Measurements from ENCODE around the gene COL4A2. TPM values are rescaled to one million over a fixed set of nuclear protein-coding genes. Genes with fewer than 3 reads are reported as not detected.

The COL4A2 gene
- total and polyA plus RNA-seq, 2 experiments from 2014 or later, result 146 to 455 TPM

- no peak overlapping the region for H3K27ac ChIP-seq
- DNase-seq, result no peak
- H3K9me2 ChIP-seq (ENCODE audit: insufficient read depth), result no peaks in the 10 kb centered on the region
- H4K20me1 ChIP-seq (ENCODE audit: insufficient read depth), result no peaks in the 10 kb centered on the region
- in situ Hi-C loops (cut with MboI), result no loop called here
- WGBS, 2 experiments (ENCODE audit: low coverage in 1 of 2, low lambda C conversion rate in 2 of 2, missing lambda C conversion rate in 2 of 2), result 89 to 90% methylated on average over 6 of the region's 6 CpGs
- H3K4me3 ChIP-seq, result no peak overlapping the region
- H3K79me2 ChIP-seq (ENCODE audit: insufficient read depth), result peaks cover 20% of the 10 kb centered on the region
- H3K9me3 ChIP-seq (ENCODE audit: low read depth), result no peaks in the 10 kb centered on the region
- H3K4me1 ChIP-seq (ENCODE audit: insufficient read depth), result no peaks in the 10 kb centered on the region
- no peak overlapping the region for H3K9ac ChIP-seq
- no peak overlapping the region for H3K4me2 ChIP-seq (ENCODE audit: unreplicated experiment)
- H2AFZ ChIP-seq, result no peak overlapping the region
- no peaks in the 10 kb centered on the region for H3K27me3 ChIP-seq (replicated peaks; ENCODE audit: insufficient read depth)
- no peak for TF ChIP-seq EZH2phosphoT487 (IDR thresholded peaks at IDR 0.05; ENCODE audit: insufficient read depth, low read depth)
- no peak for TF ChIP-seq EZH2 (IDR thresholded peaks at IDR 0.05; ENCODE audit: insufficient read depth, poor library complexity, severe bottlenecking)
- H3F3A ChIP-seq (ENCODE audit: insufficient read depth), result no peaks in the 10 kb centered on the region
- no peaks in the 10 kb centered on the region for H3K36me3 ChIP-seq (ENCODE audit: low read depth)
Observed at GRCh38 chr13:110272651-110273050, 34.4 kb upstream of the COL4A2 start.

DNA sequence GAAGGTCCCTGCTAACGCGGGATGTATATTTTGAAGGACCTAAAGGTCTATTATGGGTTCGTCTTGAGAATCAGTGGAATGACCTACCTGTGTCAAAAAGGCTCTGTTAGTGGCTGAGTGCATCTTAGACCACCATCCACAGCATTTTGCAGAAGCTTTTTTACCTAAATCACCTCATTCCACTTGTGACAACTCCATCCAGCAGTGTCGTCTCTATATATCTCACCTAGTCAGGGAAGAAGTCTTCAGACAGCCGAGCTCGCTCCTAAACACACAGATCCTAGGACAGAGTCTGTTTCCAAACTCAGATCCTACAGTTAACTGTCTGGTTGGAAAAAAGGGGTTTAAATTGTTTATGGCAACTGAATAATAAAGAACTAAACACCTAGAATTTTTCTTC lies 33.8 kb upstream of the COL4A2 start:
- H3K4me1 ChIP-seq (ENCODE audit: insufficient read depth), result no peaks in the 10 kb centered on the region
- H3K36me3 ChIP-seq (ENCODE audit: low read depth), result no peaks in the 10 kb centered on the region
- H3F3A ChIP-seq (ENCODE audit: insufficient read depth), result no peaks in the 10 kb centered on the region
- peaks cover 26% of the 10 kb centered on the region for H3K79me2 ChIP-seq (ENCODE audit: insufficient read depth)
- DNase-seq, result no peak
- H3K27ac ChIP-seq, result no peak overlapping the region
- no peak overlapping the region for H3K4me3 ChIP-seq
- no peaks in the 10 kb centered on the region for H3K27me3 ChIP-seq (replicated peaks; ENCODE audit: insufficient read depth)
- in situ Hi-C loops (cut with MboI), result no loop called here
- no peaks in the 10 kb centered on the region for H4K20me1 ChIP-seq (ENCODE audit: insufficient read depth)
- no peak overlapping the region for H3K4me2 ChIP-seq (ENCODE audit: unreplicated experiment)
- 96% methylated on average over 6 of the region's 6 CpGs for WGBS, 2 experiments (ENCODE audit: low coverage in 1 of 2, low lambda C conversion rate in 2 of 2, missing lambda C conversion rate in 2 of 2)
- H3K9ac ChIP-seq, result no peak overlapping the region
- H3K9me3 ChIP-seq (ENCODE audit: low read depth), result no peaks in the 10 kb centered on the region
- TF ChIP-seq EZH2 (IDR thresholded peaks at IDR 0.05; ENCODE audit: insufficient read depth, poor library complexity, severe bottlenecking) (no peak), EZH2phosphoT487 (IDR thresholded peaks at IDR 0.05; ENCODE audit: insufficient read depth, low read depth) (no peak)
- H2AFZ ChIP-seq, result no peak overlapping the region
- H3K9me2 ChIP-seq (ENCODE audit: insufficient read depth), result no peaks in the 10 kb centered on the region

DNA sequence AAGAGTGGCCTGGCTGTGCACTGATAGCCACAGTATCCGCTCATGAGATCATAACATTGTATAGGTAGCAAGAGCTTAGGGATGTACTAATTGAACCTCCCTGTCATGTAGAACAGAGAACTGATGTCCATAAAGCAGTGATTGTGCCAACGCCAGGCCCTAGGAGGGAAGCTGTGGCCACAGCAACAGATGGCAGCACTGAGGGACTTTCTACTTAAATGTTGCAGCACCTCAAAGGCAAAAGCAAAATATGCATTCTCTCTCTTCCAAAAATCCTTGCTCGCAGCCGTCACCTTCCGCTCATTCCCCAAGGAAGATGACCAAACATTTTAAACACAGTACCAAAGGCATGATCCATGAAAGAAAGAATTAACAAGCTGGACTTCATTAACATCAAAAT lies 32.4 kb upstream of the COL4A2 start:
- Histone ChIP-seq H3K36me3 (ENCODE audit: low read depth) (no peaks in the 10 kb centered on the region), H3K79me2 (ENCODE audit: insufficient read depth) (peaks cover 28% of the 10 kb centered on the region), H3K9me2 (ENCODE audit: insufficient read depth) (no peaks in the 10 kb centered on the region)

GRCh38 chr13:110275931-110276552 lies 31.0 kb upstream of the COL4A2 start:
- no peaks in the 10 kb centered on the region for H3F3A ChIP-seq (ENCODE audit: insufficient read depth)
- no peak for DNase-seq
- H3K4me1 ChIP-seq (ENCODE audit: insufficient read depth), result no peaks in the 10 kb centered on the region
- peaks cover 30% of the 10 kb centered on the region for H3K79me2 ChIP-seq (ENCODE audit: insufficient read depth)
- in situ Hi-C loops (cut with MboI), result no loop called here
- no peak overlapping the region for H2AFZ ChIP-seq
- no peaks in the 10 kb centered on the region for H3K9me2 ChIP-seq (ENCODE audit: insufficient read depth)
- WGBS, 2 experiments (ENCODE audit: low coverage in 1 of 2, low lambda C conversion rate in 2 of 2, missing lambda C conversion rate in 2 of 2), result 53 to 59% methylated on average over 16 of the region's 16 CpGs
- no peak overlapping the region for H3K27ac ChIP-seq
- H3K9me3 ChIP-seq (ENCODE audit: low read depth), result no peaks in the 10 kb centered on the region
- H4K20me1 ChIP-seq (ENCODE audit: insufficient read depth), result no peaks in the 10 kb centered on the region
- H3K4me2 ChIP-seq (ENCODE audit: unreplicated experiment), result no peak overlapping the region
- H3K9ac ChIP-seq, result no peak overlapping the region
- no peak overlapping the region for H3K4me3 ChIP-seq
- H3K27me3 ChIP-seq (replicated peaks; ENCODE audit: insufficient read depth), result no peaks in the 10 kb centered on the region
- no peaks in the 10 kb centered on the region for H3K36me3 ChIP-seq (ENCODE audit: low read depth)
- TF ChIP-seq EZH2 (IDR thresholded peaks at IDR 0.05; ENCODE audit: insufficient read depth, poor library complexity, severe bottlenecking), result no peak
- TF ChIP-seq EZH2phosphoT487 (IDR thresholded peaks at IDR 0.05; ENCODE audit: insufficient read depth, low read depth), result no peak

More for the DNA sequence above, 32.4 kb upstream of the COL4A2 start:
- peak; percentile 18 for DNase-seq
- TF ChIP-seq EZH2phosphoT487 (IDR thresholded peaks at IDR 0.05; ENCODE audit: insufficient read depth, low read depth) (no peak), EZH2 (IDR thresholded peaks at IDR 0.05; ENCODE audit: insufficient read depth, poor library complexity, severe bottlenecking) (no peak)
- Histone ChIP-seq H3K9ac (no peak overlapping the region), H3K4me1 (ENCODE audit: insufficient read depth) (no peaks in the 10 kb centered on the region), H3K27ac (no peak overlapping the region), H4K20me1 (ENCODE audit: insufficient read depth) (no peaks in the 10 kb centered on the region), H2AFZ (no peak overlapping the region), H3K4me3 (no peak overlapping the region), H3K4me2 (ENCODE audit: unreplicated experiment) (no peak overlapping the region), H3K27me3 (replicated peaks; ENCODE audit: insufficient read depth) (no peaks in the 10 kb centered on the region), H3F3A (ENCODE audit: insufficient read depth) (no peaks in the 10 kb centered on the region), H3K9me3 (ENCODE audit: low read depth) (no peaks in the 10 kb centered on the region)
- WGBS, 2 experiments (ENCODE audit: low coverage in 1 of 2, low lambda C conversion rate in 2 of 2, missing lambda C conversion rate in 2 of 2), result 94 to 99% methylated on average over 5 of the region's 5 CpGs
- in situ Hi-C loops (cut with MboI), result no loop called here
